ENCODE results near the gene GARIN5A. TPM values are rescaled to one million over a fixed set of nuclear protein-coding genes. Genes with fewer than 3 reads are reported as not detected.

Gene GARIN5A
- total RNA-seq, 1 experiment from 2014 or later = 6.2 TPM

- H3K27me3 ChIP-seq (ENCODE audit: low read length) = no peaks in the 10 kb centered on the region
- no peak overlapping the region for H3K9ac ChIP-seq (ENCODE audit: low read length)
- H3F3A ChIP-seq (ENCODE audit: low read length, unreplicated experiment) = no peaks in the 10 kb centered on the region
- POLR2A ChIA-PET (ENCODE audit: unreplicated experiment) = no interaction called here
- intact Hi-C loops (cut with micrococcal nuclease) = no loop called here
- H3K27ac ChIP-seq (ENCODE audit: low read length) = no peak overlapping the region
- ATAC-seq = no peak
- no peak overlapping the region for H3K4me3 ChIP-seq (ENCODE audit: low read length)
- H3K9me3 ChIP-seq (ENCODE audit: low read length) = no peaks in the 10 kb centered on the region
- no peaks in the 10 kb centered on the region for H3K4me1 ChIP-seq (ENCODE audit: insufficient read depth, low read length)
- no peak overlapping the region for H2AFZ ChIP-seq (ENCODE audit: low read length)
- H4K20me1 ChIP-seq (ENCODE audit: low read length) = no peaks in the 10 kb centered on the region
- CTCF ChIA-PET = no interaction called here
- TF ChIP-seq EZH2 (IDR thresholded peaks at IDR 0.05; ENCODE audit: low read length, unreplicated experiment) (no peak), EZH2phosphoT487 (IDR thresholded peaks at IDR 0.05; ENCODE audit: borderline replicate concordance, low read length) (no peak), CTCF (conservative IDR thresholded peaks at IDR 0.05; ENCODE audit: low read depth, low read length) (no peak)
- H3K4me2 ChIP-seq (ENCODE audit: low read length) = no peak overlapping the region
- no peak for DNase-seq
- H3K36me3 ChIP-seq (ENCODE audit: low read depth, low read length) = no peaks in the 10 kb centered on the region
- H3K9me2 ChIP-seq (replicated peaks; ENCODE audit: low read length) = no peaks in the 10 kb centered on the region
- BruUV-seq (replicated peaks) = no TSS peak
- H3K79me2 ChIP-seq (ENCODE audit: low read length) = no peaks in the 10 kb centered on the region
These were observed 47.7 kb downstream of the GARIN5A start for GRCh38 chr19:50428772-50429463.

GRCh38 chr19:50427997-50428425 lies 48.6 kb downstream of the GARIN5A start:
- no peak overlapping the region for H3K9ac ChIP-seq (ENCODE audit: low read length)
- no peak overlapping the region for H2AFZ ChIP-seq (ENCODE audit: low read length)
- no peak overlapping the region for H3K4me3 ChIP-seq (ENCODE audit: low read length)
- no peaks in the 10 kb centered on the region for H3K36me3 ChIP-seq (ENCODE audit: low read depth, low read length)
- no peaks in the 10 kb centered on the region for H3K79me2 ChIP-seq (ENCODE audit: low read length)
- no peaks in the 10 kb centered on the region for H3K9me3 ChIP-seq (ENCODE audit: low read length)
- POLR2A ChIA-PET (ENCODE audit: unreplicated experiment) = no interaction called here
- H3F3A ChIP-seq (ENCODE audit: low read length, unreplicated experiment) = no peaks in the 10 kb centered on the region
- DNase-seq (no peak), ATAC-seq (no peak)
- CTCF ChIA-PET = interaction anchor here (0.6 kb wide), 1 partner anchor 1495 kb away, joined by 3 read pairs; no protein-coding TSS in a partner anchor
- H3K9me2 ChIP-seq (replicated peaks; ENCODE audit: low read length) = no peaks in the 10 kb centered on the region
- no peaks in the 10 kb centered on the region for H3K4me1 ChIP-seq (ENCODE audit: insufficient read depth, low read length)
- H3K27me3 ChIP-seq (ENCODE audit: low read length) = no peaks in the 10 kb centered on the region
- H3K4me2 ChIP-seq (ENCODE audit: low read length) = no peak overlapping the region
- H3K27ac ChIP-seq (ENCODE audit: low read length) = no peak overlapping the region
- no TSS peak for BruUV-seq (replicated peaks)
- no peaks in the 10 kb centered on the region for H4K20me1 ChIP-seq (ENCODE audit: low read length)
- intact Hi-C loops (cut with micrococcal nuclease) = no loop called here
- TF ChIP-seq EZH2phosphoT487 (IDR thresholded peaks at IDR 0.05; ENCODE audit: borderline replicate concordance, low read length) = no peak
- no peak for TF ChIP-seq CTCF (conservative IDR thresholded peaks at IDR 0.05; ENCODE audit: low read depth, low read length)
- no peak for TF ChIP-seq EZH2 (IDR thresholded peaks at IDR 0.05; ENCODE audit: low read length, unreplicated experiment)

- H3K9me2 ChIP-seq (replicated peaks; ENCODE audit: low read length) = no peaks in the 10 kb centered on the region
- H3K79me2 ChIP-seq (ENCODE audit: low read length) = no peaks in the 10 kb centered on the region
- no peak overlapping the region for H3K4me3 ChIP-seq (ENCODE audit: low read length)
- no peak overlapping the region for H3K27ac ChIP-seq (ENCODE audit: low read length)
- no TSS peak for BruUV-seq (replicated peaks)
- ATAC-seq = no peak
- no peak overlapping the region for H2AFZ ChIP-seq (ENCODE audit: low read length)
- H3K9ac ChIP-seq (ENCODE audit: low read length) = no peak overlapping the region
- H3K4me2 ChIP-seq (ENCODE audit: low read length) = no peak overlapping the region
- H3K27me3 ChIP-seq (ENCODE audit: low read length) = no peaks in the 10 kb centered on the region
- no peaks in the 10 kb centered on the region for H3K4me1 ChIP-seq (ENCODE audit: insufficient read depth, low read length)
- H4K20me1 ChIP-seq (ENCODE audit: low read length) = no peaks in the 10 kb centered on the region
- ChIA-PET POLR2A (ENCODE audit: unreplicated experiment) (no interaction called here), CTCF (no interaction called here)
- H3K36me3 ChIP-seq (ENCODE audit: low read depth, low read length) = no peaks in the 10 kb centered on the region
- intact Hi-C loops (cut with micrococcal nuclease) = no loop called here
- DNase-seq = no peak
- TF ChIP-seq EZH2 (IDR thresholded peaks at IDR 0.05; ENCODE audit: low read length, unreplicated experiment) = no peak
- TF ChIP-seq CTCF (conservative IDR thresholded peaks at IDR 0.05; ENCODE audit: low read depth, low read length) = no peak
- TF ChIP-seq EZH2phosphoT487 (IDR thresholded peaks at IDR 0.05; ENCODE audit: borderline replicate concordance, low read length) = no peak
- H3F3A ChIP-seq (ENCODE audit: low read length, unreplicated experiment) = no peaks in the 10 kb centered on the region
- H3K9me3 ChIP-seq (ENCODE audit: low read length) = no peaks in the 10 kb centered on the region
These were observed 49.2 kb downstream of the GARIN5A start for GRCh38 chr19:50427318-50427925.
